Measurements from ENCODE around the gene HOXB6.

The HOXB6 gene

DNA sequence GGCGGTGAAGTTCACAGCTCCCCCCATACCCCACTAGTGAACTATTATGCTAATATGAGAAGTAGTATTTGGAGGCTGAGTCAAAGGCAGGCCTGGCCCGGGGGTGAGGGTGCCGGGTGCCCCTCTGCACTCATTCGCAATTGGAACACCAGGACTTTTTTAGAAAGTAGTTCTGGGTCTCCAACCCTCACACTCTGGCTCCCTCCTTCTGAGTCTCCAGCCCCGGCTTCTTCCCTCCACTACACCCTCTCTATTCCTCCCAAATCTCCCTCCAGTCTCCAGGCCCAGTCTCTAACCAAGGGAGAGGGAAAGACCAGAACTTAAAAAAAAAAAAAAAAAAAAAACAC lies 48.6 kb downstream of the HOXB6 start:
- no peak for TF ChIP-seq FOXP2 (optimal IDR thresholded peaks at IDR 0.05; ENCODE audit: control extremely low read depth, extremely low read length, insufficient read depth)
- H3K9ac ChIP-seq (ENCODE audit: insufficient read length) = no peak overlapping the region
- H3K27ac ChIP-seq = peak overlapping the region; percentile 53; the same call in 1 of the 2 replicates
- H3K9me3 ChIP-seq (ENCODE audit: low read depth, low read length) = no peaks in the 10 kb centered on the region
- peaks cover 6% of the 10 kb centered on the region; the same call in 1 of the 2 replicates for H3K36me3 ChIP-seq (ENCODE audit: insufficient read depth, low read length)
- no peak for DNase-seq (ENCODE audit: low read depth, low spot score)
- no peak overlapping the region for H3K4me3 ChIP-seq

DNA sequence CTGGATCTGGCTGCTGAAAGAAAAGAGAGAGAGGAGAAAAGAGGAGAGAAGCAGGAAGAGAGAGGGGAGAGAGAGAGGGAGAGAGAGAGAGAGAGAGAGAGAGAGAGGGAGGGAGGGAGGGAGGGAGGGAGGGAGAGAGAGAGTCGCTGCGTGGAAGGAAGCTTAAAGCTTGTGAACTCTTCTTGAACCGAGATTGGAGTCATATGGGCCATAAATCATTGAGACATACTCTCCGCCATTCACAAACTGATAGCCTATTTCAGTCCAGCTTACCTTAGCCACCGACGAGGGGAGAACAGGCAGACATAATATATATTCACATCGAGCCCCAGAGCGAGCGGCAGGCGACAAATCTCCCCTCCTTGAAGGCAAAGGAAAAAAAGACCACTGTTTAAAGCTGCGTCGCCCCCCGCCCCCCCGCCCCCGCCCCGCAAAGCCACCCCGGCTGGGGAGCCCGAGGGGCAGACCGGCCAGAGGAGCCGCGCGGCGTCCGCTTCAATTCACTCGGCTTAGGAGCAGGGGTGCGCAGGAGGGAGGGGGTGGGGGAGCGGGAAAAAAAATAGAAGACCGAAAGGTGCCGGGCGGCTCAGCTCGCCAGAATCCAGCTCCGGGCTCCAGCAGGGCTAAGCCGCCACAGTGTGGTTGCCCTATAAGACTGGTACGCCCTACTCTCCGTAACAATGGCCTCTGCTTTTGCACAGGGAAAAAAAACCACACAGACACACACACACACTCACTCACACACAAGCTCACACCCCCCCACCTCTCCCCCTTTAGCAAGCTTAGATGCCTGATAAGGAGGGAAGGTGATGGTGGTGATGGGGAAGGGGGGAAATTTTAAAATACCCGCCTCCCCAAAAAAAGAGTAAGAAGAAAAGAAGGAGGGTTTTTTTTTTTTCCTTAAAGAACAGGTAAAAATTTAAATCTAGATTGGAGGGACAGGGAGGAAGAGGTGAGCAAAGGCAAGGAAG lies 49.2 kb downstream of the HOXB6 start:
- Histone ChIP-seq H3K27ac (no peak overlapping the region), H3K9me3 (ENCODE audit: low read depth, low read length) (no peaks in the 10 kb centered on the region), H3K9ac (ENCODE audit: insufficient read length) (no peak overlapping the region), H3K36me3 (ENCODE audit: insufficient read depth, low read length) (peaks cover 7% of the 10 kb centered on the region; the same call in 1 of the 2 replicates), H3K4me3 (no peak overlapping the region)
- TF ChIP-seq EZH2 (IDR thresholded peaks at IDR 0.05) (no peak), POLR2AphosphoS5 (IDR thresholded peaks at IDR 0.05; ENCODE audit: borderline replicate concordance, low read depth, low read length) (no peak), FOXP2 (optimal IDR thresholded peaks at IDR 0.05; ENCODE audit: control extremely low read depth, extremely low read length, insufficient read depth) (no peak)
- DNase-seq (ENCODE audit: low read depth, low spot score) = no peak

DNA sequence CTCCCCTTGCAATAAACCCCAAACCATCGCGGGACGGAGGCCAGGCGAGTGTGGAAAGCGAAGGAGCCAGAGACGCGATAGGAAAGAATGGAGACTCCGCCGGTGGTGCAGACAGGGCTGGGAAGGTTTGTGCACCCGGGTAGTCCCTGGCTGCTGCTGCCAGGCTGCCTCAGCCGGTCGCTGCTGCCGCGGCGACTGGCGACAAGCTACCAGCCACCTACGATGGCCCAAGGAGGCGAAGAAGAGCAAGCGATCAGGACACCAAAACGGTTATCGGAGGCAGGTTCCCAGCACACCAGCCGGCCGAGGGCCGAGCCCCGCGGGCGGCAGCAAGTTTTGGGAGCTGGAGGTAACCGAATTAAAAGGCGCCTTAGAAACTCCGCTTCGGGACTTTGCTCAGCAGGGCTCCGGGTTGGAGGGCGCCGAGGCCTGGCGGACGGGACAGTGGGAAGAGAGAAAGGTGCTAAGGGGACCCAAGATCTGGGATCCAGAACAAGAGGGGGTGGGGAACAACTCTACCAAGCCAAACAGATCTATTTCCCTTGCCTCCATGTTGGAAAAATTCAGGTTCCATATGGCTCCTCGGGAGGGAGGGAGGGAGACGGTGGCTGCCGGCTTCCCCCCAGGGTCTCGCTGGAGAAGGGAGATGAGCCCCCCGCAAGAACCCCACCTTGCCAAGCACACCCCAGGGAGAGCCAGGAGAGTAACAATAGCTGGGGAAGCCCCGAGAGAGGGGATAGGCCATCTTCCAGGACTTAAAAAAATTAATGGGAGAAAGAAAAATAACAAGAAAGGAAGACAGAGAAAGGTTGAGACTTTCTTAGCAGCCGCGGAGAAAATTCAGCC lies 50.2 kb downstream of the HOXB6 start:
- H3K9me3 ChIP-seq (ENCODE audit: low read depth, low read length) = no peaks in the 10 kb centered on the region
- DNase-seq (ENCODE audit: low read depth, low spot score) = no peak
- no peak overlapping the region for H3K27ac ChIP-seq
- no peak overlapping the region for H3K4me3 ChIP-seq
- no peak overlapping the region for H3K9ac ChIP-seq (ENCODE audit: insufficient read length)
- peaks cover 16% of the 10 kb centered on the region; the same call in 1 of the 2 replicates for H3K36me3 ChIP-seq (ENCODE audit: insufficient read depth, low read length)
- no peak for TF ChIP-seq FOXP2 (optimal IDR thresholded peaks at IDR 0.05; ENCODE audit: control extremely low read depth, extremely low read length, insufficient read depth)
- no peak for TF ChIP-seq EZH2 (IDR thresholded peaks at IDR 0.05)
- TF ChIP-seq POLR2AphosphoS5 (IDR thresholded peaks at IDR 0.05; ENCODE audit: borderline replicate concordance, low read depth, low read length) = no peak

DNA sequence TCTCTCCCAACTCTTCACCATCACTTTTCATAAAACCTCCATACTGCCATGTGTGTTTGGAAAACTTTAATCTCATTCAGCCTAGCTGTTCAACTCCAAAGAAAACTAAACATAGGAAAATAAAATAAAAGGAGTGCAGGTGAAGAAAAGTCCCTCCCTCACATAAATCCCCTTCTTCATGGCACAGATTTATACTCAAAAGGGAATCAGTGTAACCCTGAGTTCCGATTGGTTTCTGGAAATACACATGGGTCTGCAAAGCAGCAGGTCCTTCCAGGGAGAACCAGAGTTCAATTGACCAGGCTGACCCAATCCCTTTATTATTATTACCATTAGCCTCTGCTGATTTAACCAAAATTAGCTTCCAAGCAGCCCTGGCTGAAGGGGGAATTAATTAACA lies 51.0 kb downstream of the HOXB6 start:
- Histone ChIP-seq H3K9ac (ENCODE audit: insufficient read length) (no peak overlapping the region), H3K4me3 (no peak overlapping the region), H3K36me3 (ENCODE audit: insufficient read depth, low read length) (peaks cover 17% of the 10 kb centered on the region; the same call in 1 of the 2 replicates), H3K27ac (no peak overlapping the region), H3K9me3 (ENCODE audit: low read depth, low read length) (no peaks in the 10 kb centered on the region)
- TF ChIP-seq EZH2 (IDR thresholded peaks at IDR 0.05) (no peak), POLR2AphosphoS5 (IDR thresholded peaks at IDR 0.05; ENCODE audit: borderline replicate concordance, low read depth, low read length) (no peak), FOXP2 (optimal IDR thresholded peaks at IDR 0.05; ENCODE audit: control extremely low read depth, extremely low read length, insufficient read depth) (no peak)
- DNase-seq (ENCODE audit: low read depth, low spot score) = no peak

DNA sequence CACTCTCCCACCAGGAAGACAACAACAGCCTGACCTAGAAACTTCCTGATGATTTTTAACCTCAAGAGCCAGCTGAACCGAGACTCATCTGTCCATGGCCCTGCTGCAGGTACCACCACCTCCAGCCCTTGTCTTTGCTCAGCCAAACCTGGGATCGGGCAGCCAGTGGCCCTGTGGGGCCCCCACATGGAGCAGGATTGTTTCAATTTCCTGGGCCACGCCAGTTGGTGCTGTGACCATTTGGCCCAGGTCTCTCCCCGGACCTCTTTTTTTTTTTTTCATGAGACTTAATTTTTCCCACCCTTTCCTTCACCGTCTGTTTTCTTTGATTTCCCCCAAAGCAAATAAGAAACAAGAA lies 51.6 kb downstream of the HOXB6 start:
- DNase-seq (ENCODE audit: low read depth, low spot score) = no peak
- TF ChIP-seq EZH2 (IDR thresholded peaks at IDR 0.05) = no peak
- no peak for TF ChIP-seq FOXP2 (optimal IDR thresholded peaks at IDR 0.05; ENCODE audit: control extremely low read depth, extremely low read length, insufficient read depth)
- no peak for TF ChIP-seq POLR2AphosphoS5 (IDR thresholded peaks at IDR 0.05; ENCODE audit: borderline replicate concordance, low read depth, low read length)
- H3K36me3 ChIP-seq (ENCODE audit: insufficient read depth, low read length) = peaks cover 17% of the 10 kb centered on the region; the same call in 1 of the 2 replicates
- H3K9me3 ChIP-seq (ENCODE audit: low read depth, low read length) = no peaks in the 10 kb centered on the region
- no peak overlapping the region for H3K4me3 ChIP-seq
- no peak overlapping the region for H3K9ac ChIP-seq (ENCODE audit: insufficient read length)
- no peak overlapping the region for H3K27ac ChIP-seq

DNA sequence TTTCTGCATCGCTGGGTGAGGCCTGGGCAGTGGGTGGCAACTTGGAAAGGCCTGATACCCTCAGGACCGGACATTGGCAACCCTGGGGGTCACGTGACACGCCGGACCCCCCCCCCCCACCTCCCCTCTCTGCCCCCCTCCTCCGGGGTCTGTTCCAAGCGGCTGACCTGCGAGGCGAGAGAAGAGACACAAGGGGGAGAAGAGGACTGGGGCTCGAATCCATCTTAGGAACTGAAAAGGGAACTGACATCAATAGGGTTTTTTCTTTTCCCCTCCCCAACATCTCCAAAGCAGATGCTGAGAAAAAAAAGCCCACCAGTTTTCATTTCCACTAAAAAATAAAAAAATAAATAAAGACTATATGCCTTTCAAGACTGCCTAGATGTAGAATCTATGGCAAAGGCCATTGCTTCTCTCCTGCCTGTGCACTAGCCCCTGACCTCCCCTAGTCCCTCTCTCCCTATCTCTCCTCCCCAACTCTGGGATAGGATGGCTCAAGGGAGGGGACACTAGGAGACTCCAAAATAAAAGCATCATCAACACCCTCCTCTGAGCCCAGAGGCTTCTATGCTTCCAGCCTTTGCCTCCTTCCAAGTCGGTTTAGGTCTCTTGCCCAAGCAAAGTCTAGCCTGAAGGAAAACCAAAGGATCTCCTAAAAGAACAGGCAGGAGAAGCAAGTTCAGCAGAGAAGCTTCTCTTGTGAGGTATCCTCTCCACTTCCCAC lies 52.2 kb downstream of the HOXB6 start:
- H3K9me3 ChIP-seq (ENCODE audit: low read depth, low read length) = no peaks in the 10 kb centered on the region
- no peak for TF ChIP-seq POLR2AphosphoS5 (IDR thresholded peaks at IDR 0.05; ENCODE audit: borderline replicate concordance, low read depth, low read length)
- TF ChIP-seq EZH2 (IDR thresholded peaks at IDR 0.05) = no peak
- no peak for TF ChIP-seq FOXP2 (optimal IDR thresholded peaks at IDR 0.05; ENCODE audit: control extremely low read depth, extremely low read length, insufficient read depth)
- H3K36me3 ChIP-seq (ENCODE audit: insufficient read depth, low read length) = peaks cover 17% of the 10 kb centered on the region; the same call in 1 of the 2 replicates
- DNase-seq (ENCODE audit: low read depth, low spot score) = no peak
- no peak overlapping the region for H3K9ac ChIP-seq (ENCODE audit: insufficient read length)
- H3K4me3 ChIP-seq = no peak overlapping the region
- no peak overlapping the region for H3K27ac ChIP-seq

DNA sequence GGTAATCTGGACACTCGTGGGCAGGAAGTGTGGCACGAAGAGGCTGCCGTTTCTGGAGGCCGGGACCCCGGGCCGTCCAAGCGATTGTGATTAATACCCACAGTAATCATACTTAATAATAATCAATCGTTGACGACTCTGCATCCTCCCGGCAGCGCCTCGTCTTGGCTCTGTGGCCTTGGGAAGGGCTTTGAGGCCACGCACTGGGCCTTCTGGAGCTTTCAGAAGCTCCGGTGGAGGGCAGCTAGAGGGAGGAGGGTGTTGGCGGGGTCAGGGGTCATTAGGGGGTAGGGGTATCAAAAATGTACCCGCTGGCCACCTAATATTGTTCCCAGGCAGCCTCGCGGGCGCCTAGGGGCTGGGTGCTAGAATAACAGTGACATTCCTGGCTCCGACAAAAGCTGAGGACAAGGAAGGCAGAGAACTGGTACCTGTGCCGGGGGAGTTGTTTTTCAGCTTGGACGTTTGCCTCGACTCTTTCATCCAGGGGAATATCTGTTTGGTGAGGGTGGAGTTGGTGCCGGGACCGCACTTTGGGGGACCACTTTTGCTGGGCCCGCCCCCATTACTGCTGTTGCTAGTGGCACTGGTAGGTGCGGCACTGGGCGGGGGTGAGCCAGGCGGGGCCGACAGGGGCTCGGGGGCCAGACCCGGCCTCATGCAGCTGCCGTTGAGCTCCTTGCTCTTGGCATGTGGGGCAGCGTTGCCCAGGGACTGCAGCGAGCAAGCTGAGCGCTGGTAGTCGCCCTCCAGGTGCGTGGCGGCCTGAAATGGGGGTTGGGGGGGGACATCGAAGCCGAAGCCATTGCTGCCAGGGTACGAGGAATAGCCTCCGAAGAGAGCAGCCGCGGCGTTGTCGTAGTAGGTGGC lies 53.0 kb downstream of the HOXB6 start:
- peaks cover 17% of the 10 kb centered on the region; the same call in 1 of the 2 replicates for H3K36me3 ChIP-seq (ENCODE audit: insufficient read depth, low read length)
- H3K9me3 ChIP-seq (ENCODE audit: low read depth, low read length) = no peaks in the 10 kb centered on the region
- H3K9ac ChIP-seq (ENCODE audit: insufficient read length) = no peak overlapping the region
- no peak for TF ChIP-seq POLR2AphosphoS5 (IDR thresholded peaks at IDR 0.05; ENCODE audit: borderline replicate concordance, low read depth, low read length)
- no peak for TF ChIP-seq EZH2 (IDR thresholded peaks at IDR 0.05)
- no peak for TF ChIP-seq FOXP2 (optimal IDR thresholded peaks at IDR 0.05; ENCODE audit: control extremely low read depth, extremely low read length, insufficient read depth)
- no peak overlapping the region for H3K27ac ChIP-seq
- no peak overlapping the region for H3K4me3 ChIP-seq
- no peak for DNase-seq (ENCODE audit: low read depth, low spot score)

Measured in SK-N-MC (cell line).